CD14-positive monocyte (primary cell): Measurements from ENCODE around the gene NMU. TPM values are rescaled to one million over a fixed set of nuclear protein-coding genes. Genes with fewer than 3 reads are reported as not detected.

ENCODE experiments used
- DNase-seq, 3 donors: peaks; one replicate each; pipeline ENCODE4 v3.0.0-alpha.2; 2011 to 2022
- H2AFZ ChIP-seq: 2 replicates; pipeline ENCODE4 v1.6.0; 2012; ENCODE audit warnings: mild to moderate bottlenecking, low read depth, low read length, inconsistent platforms; ENCODE audit not compliant: insufficient read depth, poor library complexity, severe bottlenecking
- H3K27ac ChIP-seq, 2 donors: 1 replicate in 1 of 2; 2 replicates in 1 of 2; pipeline ENCODE4 v1.5.1; 2012 to 2013; ENCODE audit warnings: low read length in 2 of 2, control low read depth in 1 of 2, inconsistent platforms in 1 of 2, low read depth in 1 of 2, mild to moderate bottlenecking in 1 of 2
- H3K27me3 ChIP-seq, 2 donors: one replicate each; pipeline versions ENCODE4 v1.6.0 to v1.6.1; 2011 to 2013; ENCODE audit warnings: low read length in 2 of 2; ENCODE audit not compliant: control insufficient read depth in 2 of 2, insufficient read depth in 2 of 2
- H3K36me3 ChIP-seq, 2 donors: replicated peaks in 1 of 2; 1 replicate in 1 of 2; 2 replicates in 1 of 2; pipeline versions ENCODE4 v1.5.1 to v1.6.1; 2012 to 2013; ENCODE audit warnings: low read length in 2 of 2, control low read depth in 1 of 2, inconsistent platforms in 1 of 2, mild to moderate bottlenecking in 1 of 2; ENCODE audit not compliant: insufficient read depth in 2 of 2, control insufficient read depth in 1 of 2
- H3K4me1 ChIP-seq, 2 donors: 1 replicate in 1 of 2; 2 replicates in 1 of 2; pipeline versions ENCODE4 v1.5.1 to v1.6.1; 2012 to 2013; ENCODE audit warnings: low read length in 2 of 2, control low read depth in 1 of 2, inconsistent platforms in 1 of 2, mild to moderate bottlenecking in 1 of 2, moderate library complexity in 1 of 2; ENCODE audit not compliant: insufficient read depth in 2 of 2, control insufficient read depth in 1 of 2
- H3K4me2 ChIP-seq: replicated peaks from 2 replicates; pipeline ENCODE3; 2012; ENCODE audit warnings: low read length, moderate library complexity, mild to moderate bottlenecking; ENCODE audit not compliant: poor library complexity, severe bottlenecking; ENCODE audit errors: extremely low read depth
- H3K4me3 ChIP-seq, 3 experiments: fragments of 200-600 bp in 1 of 3; sonication (generic) in 1 of 3; replicated peaks in 1 of 3; 1 replicate in 2 of 3; 2 replicates in 1 of 3; pipeline ENCODE4 v1.5.1; 2011 to 2013; ENCODE audit warnings: low read length in 3 of 3, mild to moderate bottlenecking in 3 of 3, control low read depth in 2 of 3, low read depth in 2 of 3, inconsistent platforms in 1 of 3, moderate library complexity in 1 of 3
- H3K79me2 ChIP-seq: 2 replicates; pipeline ENCODE4 v1.6.0; 2012; ENCODE audit warnings: mild to moderate bottlenecking, control low read depth, inconsistent platforms, low read length, moderate library complexity; ENCODE audit not compliant: insufficient read depth
- H3K9ac ChIP-seq: 2 replicates; pipeline ENCODE4 v1.6.0; 2017; ENCODE audit warnings: low read length, mild to moderate bottlenecking; ENCODE audit not compliant: insufficient read depth, poor library complexity, severe bottlenecking
- H3K9me3 ChIP-seq, 2 donors: replicated peaks in 1 of 2; 1 replicate in 1 of 2; 2 replicates in 1 of 2; pipeline versions ENCODE4 v1.5.1 to v1.6.1; 2012 to 2013; ENCODE audit warnings: low read length in 2 of 2, control low read depth in 1 of 2; ENCODE audit not compliant: control insufficient read depth in 1 of 2, insufficient read depth in 1 of 2
- H4K20me1 ChIP-seq: 2 replicates; pipeline ENCODE4 v1.6.0; 2012; ENCODE audit warnings: mild to moderate bottlenecking, low read length, control low read depth, moderate library complexity; ENCODE audit not compliant: insufficient read depth
- H3K27ac Mint-ChIP-seq, 7 donors: one replicate each; pipeline ENCODE4 v1.8.0; 2020; ENCODE audit warnings: mild to moderate bottlenecking in 7 of 7, mixed read lengths in 7 of 7, moderate library complexity in 6 of 7, inconsistent platforms in 2 of 7
- H3K27me3 Mint-ChIP-seq, 3 donors: one replicate each; pipeline ENCODE4 v1.8.0; 2021 to 2022; ENCODE audit warnings: low read depth in 3 of 3, mild to moderate bottlenecking in 3 of 3, mixed read lengths in 3 of 3, moderate library complexity in 3 of 3, inconsistent platforms in 1 of 3
- H3K36me3 Mint-ChIP-seq, 2 donors: one replicate each; pipeline ENCODE4 v1.8.0; 2020; ENCODE audit warnings: mixed read lengths in 2 of 2, inconsistent platforms in 1 of 2, mild to moderate bottlenecking in 1 of 2
- H3K4me1 Mint-ChIP-seq: one replicate; pipeline ENCODE4 v1.8.0; 2020; ENCODE audit warnings: mild to moderate bottlenecking, mixed read lengths
- H3K4me3 Mint-ChIP-seq, 2 donors: one replicate each; pipeline ENCODE4 v1.8.0; 2020; ENCODE audit warnings: mild to moderate bottlenecking in 2 of 2, mixed read lengths in 2 of 2, moderate library complexity in 1 of 2
- H3K9me3 Mint-ChIP-seq, 7 donors: one replicate each; pipeline ENCODE4 v1.8.0; 2020 to 2022; ENCODE audit warnings: mixed read lengths in 7 of 7, mild to moderate bottlenecking in 6 of 7, moderate library complexity in 6 of 7, inconsistent platforms in 2 of 7
- WGBS: methylation state at CpG from one replicate; pipeline ENCODE4 v1.1.5; 2013; ENCODE audit warnings: missing lambda C conversion rate; ENCODE audit not compliant: insufficient coverage; 5-methylcytosine and 5-hydroxymethylcytosine counted together
- intact Hi-C, 2 donors: fragments of 100-400 bp; cut with micrococcal nuclease; formaldehyde crosslinking; loops; one replicate each; pipeline versions ENCODE4 v1.15.0 to v1.15.1; 2023
- polyA plus RNA-seq, 3 donors: library from polyadenylated mRNA; depleted of rRNA in 1 of 3; unstranded in 2 of 3; stranded (reverse) in 1 of 3; fragments of 300-500 nt in 2 of 3; fragments of >200 nt in 1 of 3; fragmentation: Illumina TruSeq in 2 of 3; gene quantifications; 1 replicate in 2 of 3; 2 replicates in 1 of 3; pipeline ENCODE4 v1.2.3, GENCODE V29; 2012 to 2021
- TF ChIP-seq, protein P1 (sequence below): fragments of 200-600 bp; IDR thresholded peaks from one replicate; pipeline ENCODE4 v1.8.0; 2022; ENCODE audit warnings: antibody characterized with exemption, mild to moderate bottlenecking

The NMU gene
- polyA plus RNA-seq, 3 donors, result not detected

DNA sequence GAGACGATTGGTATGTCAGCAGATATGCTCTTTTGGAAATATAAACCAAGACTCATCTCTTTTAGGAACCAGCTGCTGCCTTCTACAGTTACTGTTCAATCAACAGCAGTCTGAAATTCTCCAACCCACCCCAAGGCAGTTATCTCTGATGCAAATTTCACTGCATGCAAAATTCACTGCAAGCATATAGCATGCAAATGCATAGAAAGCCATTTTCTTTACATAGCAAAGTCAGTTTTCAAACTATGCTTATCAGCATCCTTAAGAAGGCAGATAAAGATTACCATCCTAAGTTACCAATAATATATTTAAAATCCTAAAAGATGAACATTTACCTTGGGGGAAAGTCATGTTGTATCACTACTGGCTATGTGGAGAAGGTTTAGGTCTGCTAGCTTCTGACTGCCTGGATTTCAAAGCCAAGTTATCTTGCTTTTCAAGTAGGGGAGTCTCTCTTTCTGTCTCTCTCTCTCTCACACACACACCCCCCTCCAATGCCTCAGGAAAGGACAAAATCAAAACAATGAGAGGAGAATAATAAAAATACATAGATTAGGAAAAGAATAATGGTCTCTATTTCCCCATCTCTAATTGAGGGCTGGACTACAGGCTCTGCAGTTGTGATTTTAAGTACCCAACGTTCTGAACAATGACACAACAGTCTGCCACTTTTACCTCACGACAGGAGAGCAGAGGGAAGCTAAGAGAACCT lies 1.5 kb downstream of the NMU start:
- TF ChIP-seq, protein P1, sequence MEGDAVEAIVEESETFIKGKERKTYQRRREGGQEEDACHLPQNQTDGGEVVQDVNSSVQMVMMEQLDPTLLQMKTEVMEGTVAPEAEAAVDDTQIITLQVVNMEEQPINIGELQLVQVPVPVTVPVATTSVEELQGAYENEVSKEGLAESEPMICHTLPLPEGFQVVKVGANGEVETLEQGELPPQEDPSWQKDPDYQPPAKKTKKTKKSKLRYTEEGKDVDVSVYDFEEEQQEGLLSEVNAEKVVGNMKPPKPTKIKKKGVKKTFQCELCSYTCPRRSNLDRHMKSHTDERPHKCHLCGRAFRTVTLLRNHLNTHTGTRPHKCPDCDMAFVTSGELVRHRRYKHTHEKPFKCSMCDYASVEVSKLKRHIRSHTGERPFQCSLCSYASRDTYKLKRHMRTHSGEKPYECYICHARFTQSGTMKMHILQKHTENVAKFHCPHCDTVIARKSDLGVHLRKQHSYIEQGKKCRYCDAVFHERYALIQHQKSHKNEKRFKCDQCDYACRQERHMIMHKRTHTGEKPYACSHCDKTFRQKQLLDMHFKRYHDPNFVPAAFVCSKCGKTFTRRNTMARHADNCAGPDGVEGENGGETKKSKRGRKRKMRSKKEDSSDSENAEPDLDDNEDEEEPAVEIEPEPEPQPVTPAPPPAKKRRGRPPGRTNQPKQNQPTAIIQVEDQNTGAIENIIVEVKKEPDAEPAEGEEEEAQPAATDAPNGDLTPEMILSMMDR, result no peak
- Histone ChIP-seq H3K4me3 (no peak overlapping the region), H3K27ac (no peak overlapping the region), H3K79me2 (no peaks in the 10 kb centered on the region), H3K4me1 (peaks cover 0 to 5% of the 10 kb centered on the region in 2 donors), H3K9ac (no peak overlapping the region), H3K27me3 (peaks cover 45 to 53% of the 10 kb centered on the region in 2 donors), H3K9me3 (peaks cover 0 to 22% of the 10 kb centered on the region in 2 donors), H3K4me2 (no peak overlapping the region), H2AFZ (no peak overlapping the region), H4K20me1 (no peaks in the 10 kb centered on the region), H3K36me3 (no peaks in the 10 kb centered on the region)
- H3K36me3 Mint-ChIP-seq, result peaks cover 0 to 4% of the 10 kb centered on the region in 2 donors
- no peak overlapping the region for H3K27ac Mint-ChIP-seq
- H3K4me3 Mint-ChIP-seq, result peak overlapping the region in 1 of 2 donors; percentile 52
- peaks cover 52 to 70% (median 55%) of the 10 kb centered on the region in 3 donors for H3K27me3 Mint-ChIP-seq
- H3K9me3 Mint-ChIP-seq, result peaks cover 2 to 11% (median 4%) of the 10 kb centered on the region in 7 donors
- no peak for DNase-seq
- intact Hi-C loops, result no loop called here
- H3K4me1 Mint-ChIP-seq, result peaks cover 6% of the 10 kb centered on the region
- no CpG with 5 or more reads among the region's 3 CpGs for WGBS

DNA sequence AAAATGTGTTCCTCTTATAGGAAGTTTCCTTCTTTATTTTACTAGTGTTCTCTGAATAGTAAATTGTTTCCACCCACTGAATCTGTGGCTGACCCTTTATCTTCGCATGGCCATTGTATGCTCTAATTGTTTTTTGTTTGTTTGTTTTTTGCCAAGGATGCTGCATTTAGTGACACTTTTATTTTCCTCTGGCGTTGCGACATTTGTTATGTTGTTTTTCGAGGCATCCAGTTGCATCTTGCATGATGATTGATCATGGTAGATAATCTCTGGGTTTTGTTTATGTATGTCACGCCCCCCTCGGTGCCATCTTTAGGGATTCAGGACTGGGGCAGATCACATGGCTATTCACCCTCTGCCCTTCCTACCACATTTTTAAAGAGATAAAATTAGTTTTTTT lies 2.2 kb downstream of the NMU start:
- Mint-ChIP-seq H3K27me3 (peaks cover 50 to 68% (median 55%) of the 10 kb centered on the region in 3 donors), H3K4me3 (peak overlapping the region in 1 of 2 donors; percentile 52), H3K4me1 (peaks cover 6% of the 10 kb centered on the region), H3K9me3 (peaks cover 2 to 11% (median 4%) of the 10 kb centered on the region in 7 donors), H3K27ac (no peak overlapping the region), H3K36me3 (peaks cover 0 to 4% of the 10 kb centered on the region in 2 donors)
- Histone ChIP-seq H3K4me1 (peaks cover 0 to 5% of the 10 kb centered on the region in 2 donors), H3K4me2 (no peak overlapping the region), H3K36me3 (no peaks in the 10 kb centered on the region), H3K27ac (no peak overlapping the region), H3K9ac (no peak overlapping the region), H2AFZ (no peak overlapping the region), H3K9me3 (peaks cover 0 to 22% of the 10 kb centered on the region in 2 donors), H3K79me2 (no peaks in the 10 kb centered on the region), H3K27me3 (peaks cover 45 to 48% of the 10 kb centered on the region in 2 donors), H4K20me1 (no peaks in the 10 kb centered on the region), H3K4me3 (no peak overlapping the region)
- TF ChIP-seq, protein P1, result no peak
- DNase-seq, result no peak
- WGBS, result no CpG with 5 or more reads among the region's 6 CpGs
- intact Hi-C loops, result no loop called here
